Osteoblast (primary cell): ENCODE results near the gene DDIT4. TPM values are rescaled to one million over a fixed set of nuclear protein-coding genes. Genes with fewer than 3 reads are reported as not detected.

ENCODE experiments used
- DNase-seq: peaks from one replicate; pipeline ENCODE4 v3.0.0; 2011; ENCODE audit warnings: low spot score, mixed read lengths; ENCODE audit not compliant: insufficient read length; ENCODE audit errors: missing footprints
- H2AFZ ChIP-seq: 2 replicates; pipeline ENCODE4 v1.6.0; 2011; ENCODE audit warnings: mild to moderate bottlenecking, low read length
- H3K27ac ChIP-seq: 2 replicates; pipeline ENCODE4 v1.5.1; 2011; ENCODE audit warnings: mild to moderate bottlenecking, low read depth, low read length, moderate library complexity
- H3K27me3 ChIP-seq: 2 replicates; pipeline ENCODE4 v1.6.0; 2012; ENCODE audit warnings: mild to moderate bottlenecking, control low read depth, inconsistent platforms, low read length, moderate library complexity; ENCODE audit not compliant: insufficient read depth
- H3K36me3 ChIP-seq: 2 replicates; pipeline ENCODE4 v1.5.1; 2011; ENCODE audit warnings: mild to moderate bottlenecking, low read length, control low read depth, moderate library complexity; ENCODE audit not compliant: insufficient read depth
- H3K4me1 ChIP-seq: 2 replicates; pipeline ENCODE4 v1.5.1; 2011; ENCODE audit warnings: mild to moderate bottlenecking, low read length, control low read depth, moderate library complexity; ENCODE audit not compliant: insufficient read depth
- H3K4me2 ChIP-seq: 2 replicates; pipeline ENCODE4 v1.6.0; 2011; ENCODE audit warnings: mild to moderate bottlenecking, low read length; ENCODE audit not compliant: insufficient read depth
- H3K4me3 ChIP-seq: fragments of 200-600 bp; sonication (generic); 3 replicates; pipeline ENCODE4 v1.5.1; 2012; ENCODE audit warnings: mild to moderate bottlenecking, low read length, inconsistent platforms; ENCODE audit not compliant: insufficient read depth
- H3K79me2 ChIP-seq: 2 replicates; pipeline ENCODE4 v1.6.0; 2012; ENCODE audit warnings: mild to moderate bottlenecking, low read length, control low read depth, inconsistent platforms; ENCODE audit not compliant: insufficient read depth
- H3K9me3 ChIP-seq: 2 replicates; pipeline ENCODE4 v1.5.1; 2011; ENCODE audit warnings: low read depth, low read length, control low read depth
- H4K20me1 ChIP-seq: 2 replicates; pipeline ENCODE4 v1.6.0; 2012; ENCODE audit warnings: mild to moderate bottlenecking, low read length, control low read depth; ENCODE audit not compliant: insufficient read depth
- CTCF ChIP-seq: IDR thresholded peaks from 2 replicates; pipeline ENCODE4 v1.5.1; 2011; ENCODE audit warnings: mild to moderate bottlenecking, low read depth, low read length, moderate library complexity; ENCODE audit errors: extremely low read depth
- total RNA-seq: library from RNA; depleted of rRNA; stranded (reverse); fragments of >200 nt; gene quantifications from 2 replicates; pipeline ENCODE4 v1.2.3, GENCODE V29; 2012

The DDIT4 gene
- total RNA-seq, 1 donor, result 522 TPM

- Histone ChIP-seq H3K4me3 (peak overlapping the region; percentile 64), H2AFZ (no peak overlapping the region), H3K79me2 (no peaks in the 10 kb centered on the region), H3K9me3 (no peaks in the 10 kb centered on the region), H3K27ac (peak overlapping the region; percentile 85), H3K4me2 (peak overlapping the region; percentile 68), H3K36me3 (no peaks in the 10 kb centered on the region), H4K20me1 (no peaks in the 10 kb centered on the region), H3K4me1 (peaks cover 11% of the 10 kb centered on the region), H3K27me3 (no peaks in the 10 kb centered on the region)
- TF ChIP-seq CTCF, result no peak
- DNase-seq, result peak; percentile 96
Observed at GRCh38 chr10:72297281-72297804, 23.6 kb downstream of the DDIT4 start.

DNA sequence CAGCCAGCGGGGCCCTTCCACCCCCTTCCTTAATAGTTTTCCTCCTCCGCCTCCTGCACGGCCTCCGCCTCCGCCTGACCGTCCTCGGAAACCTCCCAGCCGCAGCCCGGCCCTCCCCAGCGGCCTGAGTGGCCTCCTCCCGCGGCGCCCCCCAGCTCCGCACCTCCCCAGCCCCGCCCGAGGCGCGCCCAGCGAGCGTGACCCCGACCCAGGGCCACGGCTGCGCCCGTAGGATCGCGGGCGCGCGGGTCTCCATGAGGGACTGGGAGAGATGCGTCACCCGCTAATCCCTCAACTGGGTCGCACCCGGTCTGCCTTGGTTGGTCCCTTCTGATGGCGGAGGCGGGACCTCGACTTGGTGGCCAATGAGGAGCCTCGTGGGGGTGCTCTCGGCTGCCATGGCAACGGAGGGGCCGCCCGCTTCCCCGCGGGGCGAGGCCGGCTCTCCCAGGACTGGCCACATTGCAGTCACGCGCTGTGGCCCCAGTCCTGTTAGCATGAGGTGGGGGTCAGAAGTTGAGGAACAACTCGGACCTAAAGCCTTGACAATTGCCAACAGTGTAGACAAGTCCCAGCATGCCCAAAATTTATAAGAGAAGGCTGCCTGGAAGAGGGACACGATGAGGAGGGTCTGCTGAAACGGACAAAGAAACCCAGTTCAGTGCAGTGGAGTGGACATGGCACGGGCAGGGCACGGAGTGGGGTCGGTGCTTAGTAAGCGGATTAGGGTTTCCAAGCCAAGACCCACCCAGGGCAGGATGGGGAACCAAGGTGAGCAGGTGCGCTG, 24.3 kb downstream of the DDIT4 start:
- H3K36me3 ChIP-seq, result no peaks in the 10 kb centered on the region
- no peak for TF ChIP-seq CTCF
- H3K27me3 ChIP-seq, result no peaks in the 10 kb centered on the region
- no peaks in the 10 kb centered on the region for H3K9me3 ChIP-seq
- H3K27ac ChIP-seq, result peak overlapping the region; percentile 85
- no peaks in the 10 kb centered on the region for H4K20me1 ChIP-seq
- peaks cover 11% of the 10 kb centered on the region for H3K4me1 ChIP-seq
- no peaks in the 10 kb centered on the region for H3K79me2 ChIP-seq
- DNase-seq, result peak; percentile 100
- H3K4me2 ChIP-seq, result peak overlapping the region; percentile 68
- H3K4me3 ChIP-seq, result peak overlapping the region; percentile 64
- H2AFZ ChIP-seq, result peak overlapping the region; percentile 83

GRCh38 chr10:72298592-72299519, 25.1 kb downstream of the DDIT4 start:
- H3K4me1 ChIP-seq, result peaks cover 11% of the 10 kb centered on the region
- peak; percentile 32 for DNase-seq
- H4K20me1 ChIP-seq, result no peaks in the 10 kb centered on the region
- H3K79me2 ChIP-seq, result no peaks in the 10 kb centered on the region
- H3K4me2 ChIP-seq, result peak overlapping the region; percentile 68
- TF ChIP-seq CTCF, result no peak
- no peaks in the 10 kb centered on the region for H3K36me3 ChIP-seq
- H3K4me3 ChIP-seq, result no peak overlapping the region
- no peaks in the 10 kb centered on the region for H3K27me3 ChIP-seq
- peak overlapping the region; percentile 83 for H2AFZ ChIP-seq
- peak overlapping the region; percentile 85 for H3K27ac ChIP-seq
- no peaks in the 10 kb centered on the region for H3K9me3 ChIP-seq
